OCI-LY7 (cell line): ENCODE data around the gene SPX.

ENCODE experiments used
- EZH2phosphoT487 ChIP-seq: fragments of 200-600 bp; sonication (generic); IDR thresholded peaks from 2 replicates; pipeline ENCODE4 v1.6.1; 2018; ENCODE audit warnings: low read depth, borderline replicate concordance, mild to moderate bottlenecking, mixed run types, antibody characterized with exemption, low read length, moderate library complexity, mixed read lengths
- TF ChIP-seq, protein P1 (sequence below): fragments of 200-600 bp; sonication (generic); conservative IDR thresholded peaks from 2 replicates; pipeline ENCODE4 v1.5.1; 2014; ENCODE audit warnings: mild to moderate bottlenecking, antibody characterized with exemption, low read length, moderate library complexity, mixed read lengths

- TF ChIP-seq, protein P1, sequence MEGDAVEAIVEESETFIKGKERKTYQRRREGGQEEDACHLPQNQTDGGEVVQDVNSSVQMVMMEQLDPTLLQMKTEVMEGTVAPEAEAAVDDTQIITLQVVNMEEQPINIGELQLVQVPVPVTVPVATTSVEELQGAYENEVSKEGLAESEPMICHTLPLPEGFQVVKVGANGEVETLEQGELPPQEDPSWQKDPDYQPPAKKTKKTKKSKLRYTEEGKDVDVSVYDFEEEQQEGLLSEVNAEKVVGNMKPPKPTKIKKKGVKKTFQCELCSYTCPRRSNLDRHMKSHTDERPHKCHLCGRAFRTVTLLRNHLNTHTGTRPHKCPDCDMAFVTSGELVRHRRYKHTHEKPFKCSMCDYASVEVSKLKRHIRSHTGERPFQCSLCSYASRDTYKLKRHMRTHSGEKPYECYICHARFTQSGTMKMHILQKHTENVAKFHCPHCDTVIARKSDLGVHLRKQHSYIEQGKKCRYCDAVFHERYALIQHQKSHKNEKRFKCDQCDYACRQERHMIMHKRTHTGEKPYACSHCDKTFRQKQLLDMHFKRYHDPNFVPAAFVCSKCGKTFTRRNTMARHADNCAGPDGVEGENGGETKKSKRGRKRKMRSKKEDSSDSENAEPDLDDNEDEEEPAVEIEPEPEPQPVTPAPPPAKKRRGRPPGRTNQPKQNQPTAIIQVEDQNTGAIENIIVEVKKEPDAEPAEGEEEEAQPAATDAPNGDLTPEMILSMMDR: no peak
- no peak for TF ChIP-seq EZH2phosphoT487
These were observed 21.3 kb downstream of the SPX start for GRCh38 chr12:21547437-21547836.
